DOHH2 (cell line): ENCODE data around the gene GRHL3.

ENCODE experiments used
- H3F3A ChIP-seq: fragments of 200-600 bp; sonication (generic), shearing (Covaris generic); 2 replicates; pipeline ENCODE4 v1.6.0; 2016; ENCODE audit warnings: antibody characterized with exemption, mild to moderate bottlenecking; ENCODE audit not compliant: control insufficient read depth, insufficient read depth
- H3K27ac ChIP-seq: fragments of 200-600 bp; sonication (generic); 2 replicates; pipeline ENCODE4 v1.5.1; 2014; ENCODE audit warnings: low read depth, mild to moderate bottlenecking, low read length, moderate library complexity
- H3K27me3 ChIP-seq: fragments of 200-600 bp; sonication (generic); 2 replicates; pipeline ENCODE4 v1.6.1; 2014; ENCODE audit warnings: mild to moderate bottlenecking, low read length, mixed read lengths; ENCODE audit not compliant: control insufficient read depth
- H3K36me3 ChIP-seq: fragments of 200-600 bp; sonication (generic); 2 replicates; pipeline ENCODE4 v1.6.1; 2014; ENCODE audit warnings: mild to moderate bottlenecking, low read length, moderate library complexity, mixed read lengths; ENCODE audit not compliant: control insufficient read depth
- H3K4me1 ChIP-seq: fragments of 200-600 bp; sonication (generic); 2 replicates; pipeline ENCODE4 v1.6.1; 2014; ENCODE audit warnings: mild to moderate bottlenecking, low read length, mixed read lengths; ENCODE audit not compliant: control insufficient read depth
- H3K4me2 ChIP-seq: fragments of 200-600 bp; sonication (generic); 2 replicates; pipeline ENCODE4 v1.6.0; 2014; ENCODE audit warnings: mild to moderate bottlenecking, low read length, moderate library complexity
- H3K4me3 ChIP-seq: fragments of 200-600 bp; sonication (generic); 2 replicates; pipeline ENCODE4 v1.5.1; 2014; ENCODE audit warnings: mild to moderate bottlenecking, low read length, mixed read lengths
- H3K79me2 ChIP-seq: fragments of 200-600 bp; sonication (generic); 2 replicates; pipeline ENCODE4 v1.6.1; 2014; ENCODE audit warnings: mild to moderate bottlenecking, low read length, mixed read lengths; ENCODE audit not compliant: control insufficient read depth
- H3K9me2 ChIP-seq: fragments of 200-600 bp; sonication (generic); replicated peaks from 2 replicates; pipeline ENCODE4 v1.6.1; 2014; ENCODE audit warnings: mild to moderate bottlenecking, low read length, mixed read lengths; ENCODE audit not compliant: control insufficient read depth
- H3K9me3 ChIP-seq: fragments of 200-600 bp; sonication (generic); 2 replicates; pipeline ENCODE4 v1.6.1; 2014; ENCODE audit warnings: antibody characterized with exemption, low read length, mixed read lengths; ENCODE audit not compliant: control insufficient read depth, insufficient read depth
- H4K20me1 ChIP-seq: fragments of 200-600 bp; sonication (generic); 2 replicates; pipeline ENCODE4 v1.6.0; 2014; ENCODE audit warnings: low read depth, mild to moderate bottlenecking, antibody characterized with exemption, low read length, moderate library complexity; ENCODE audit not compliant: control insufficient read depth, insufficient read depth
- CTCF ChIP-seq: fragments of 200-600 bp; sonication (generic); IDR thresholded peaks from one replicate; pipeline ENCODE4 v1.5.1; 2014; ENCODE audit warnings: antibody characterized with exemption, mild to moderate bottlenecking, low read depth, low read length; ENCODE audit not compliant: poor library complexity, severe bottlenecking
- EZH2phosphoT487 ChIP-seq: fragments of 200-600 bp; sonication (generic); IDR thresholded peaks from 2 replicates; pipeline ENCODE4 v1.6.1; 2017; ENCODE audit warnings: borderline replicate concordance, mild to moderate bottlenecking, antibody characterized with exemption, low read length, moderate library complexity, mixed read lengths

Gene GRHL3

DNA sequence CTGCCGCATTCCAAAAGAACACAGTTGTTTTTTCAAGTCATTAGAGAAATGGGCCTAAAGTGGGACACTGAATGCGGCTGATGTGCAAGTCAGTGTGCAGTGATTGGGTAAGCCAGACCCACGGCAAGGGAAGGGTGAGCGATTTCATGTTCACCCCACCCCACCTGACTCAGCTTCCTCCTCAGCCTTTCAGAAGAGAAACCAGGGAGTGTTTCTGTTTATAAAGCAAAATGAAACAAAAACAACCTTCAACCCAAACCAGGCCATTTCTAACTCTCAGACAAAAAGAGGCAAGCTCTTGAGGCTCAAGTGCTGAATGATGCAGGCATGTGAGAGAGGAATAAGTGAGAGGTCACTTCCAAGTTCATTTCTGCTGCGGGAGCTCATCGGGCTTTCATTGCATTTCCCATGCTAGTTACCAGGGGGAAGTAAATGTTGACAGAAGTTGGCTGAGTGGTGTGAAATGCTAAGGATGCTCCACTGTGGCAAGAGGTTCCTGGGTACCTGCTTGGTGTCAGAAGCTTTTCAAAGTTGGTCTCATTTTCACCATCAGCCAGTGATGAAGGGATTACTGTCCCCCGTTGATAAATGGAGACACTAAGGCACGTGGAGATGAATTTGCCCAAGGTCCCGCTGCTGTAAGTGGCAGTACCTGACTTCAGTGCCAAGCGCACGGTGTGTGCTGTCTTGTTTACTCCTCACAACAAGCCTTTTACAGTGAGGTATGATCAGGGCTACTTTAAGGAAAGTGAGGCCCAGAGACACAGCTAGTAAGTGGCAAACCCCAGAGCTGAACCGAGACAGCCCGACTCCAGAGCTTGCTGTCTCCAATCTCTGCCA lies 65.3 kb downstream of the GRHL3 start:
- H3K27me3 ChIP-seq, result no peaks in the 10 kb centered on the region
- TF ChIP-seq EZH2phosphoT487 (no peak), CTCF (no peak)
- no peaks in the 10 kb centered on the region for H3F3A ChIP-seq
- no peak overlapping the region for H3K4me3 ChIP-seq
- H3K36me3 ChIP-seq, result no peaks in the 10 kb centered on the region; the same call in 1 of the 2 replicates
- no peak overlapping the region for H3K27ac ChIP-seq
- H3K4me1 ChIP-seq, result peaks cover 21% of the 10 kb centered on the region
- H3K9me3 ChIP-seq, result no peaks in the 10 kb centered on the region
- H3K9me2 ChIP-seq, result no peaks in the 10 kb centered on the region
- H3K4me2 ChIP-seq, result no peak overlapping the region
- H4K20me1 ChIP-seq, result no peaks in the 10 kb centered on the region
- H3K79me2 ChIP-seq, result no peaks in the 10 kb centered on the region

DNA sequence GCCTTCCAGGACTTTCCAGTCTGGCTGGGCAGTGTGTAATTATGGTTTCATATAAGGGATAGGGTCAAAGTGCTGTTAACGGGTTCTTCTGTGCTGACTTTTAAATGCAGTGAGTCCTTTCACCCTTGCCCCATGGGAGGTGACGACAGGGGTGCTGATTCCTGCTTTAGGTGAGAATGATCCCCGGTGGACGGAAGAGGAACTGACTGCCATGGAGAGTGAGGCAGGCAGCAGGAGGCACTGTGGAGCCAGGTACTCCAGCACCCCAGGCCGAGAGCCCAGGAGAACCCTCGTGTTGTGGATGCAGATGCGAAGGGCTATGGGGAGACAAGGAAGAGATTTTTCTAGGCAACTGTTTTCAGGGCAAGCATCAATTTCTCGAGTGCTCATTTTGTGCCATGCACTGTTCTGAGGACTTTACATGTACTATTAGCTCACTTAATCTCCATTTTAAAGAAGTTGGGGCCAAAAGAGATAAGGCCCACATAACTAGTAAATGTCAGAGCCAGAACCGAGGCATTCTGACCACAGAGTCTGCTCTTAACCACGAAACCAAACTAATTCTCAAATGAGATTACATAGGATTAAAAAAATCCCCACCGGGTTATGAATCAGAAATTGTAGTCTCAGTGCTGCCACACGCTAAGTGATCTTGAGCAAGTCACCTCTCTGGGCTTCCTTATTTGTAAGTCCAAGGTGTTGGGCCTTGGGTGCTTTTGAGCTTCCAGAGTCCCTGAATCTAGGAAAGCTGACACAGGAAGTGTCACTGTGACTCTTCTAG lies 66.2 kb downstream of the GRHL3 start:
- Histone ChIP-seq H4K20me1 (no peaks in the 10 kb centered on the region), H3K4me1 (peaks cover 21% of the 10 kb centered on the region), H3K9me2 (no peaks in the 10 kb centered on the region), H3K27me3 (no peaks in the 10 kb centered on the region), H3K9me3 (no peaks in the 10 kb centered on the region), H3K4me3 (no peak overlapping the region), H3K36me3 (no peaks in the 10 kb centered on the region; the same call in 1 of the 2 replicates), H3F3A (no peaks in the 10 kb centered on the region), H3K79me2 (no peaks in the 10 kb centered on the region), H3K27ac (no peak overlapping the region), H3K4me2 (peak overlapping the region; percentile 50)
- TF ChIP-seq CTCF (peak; percentile 75), EZH2phosphoT487 (no peak)

DNA sequence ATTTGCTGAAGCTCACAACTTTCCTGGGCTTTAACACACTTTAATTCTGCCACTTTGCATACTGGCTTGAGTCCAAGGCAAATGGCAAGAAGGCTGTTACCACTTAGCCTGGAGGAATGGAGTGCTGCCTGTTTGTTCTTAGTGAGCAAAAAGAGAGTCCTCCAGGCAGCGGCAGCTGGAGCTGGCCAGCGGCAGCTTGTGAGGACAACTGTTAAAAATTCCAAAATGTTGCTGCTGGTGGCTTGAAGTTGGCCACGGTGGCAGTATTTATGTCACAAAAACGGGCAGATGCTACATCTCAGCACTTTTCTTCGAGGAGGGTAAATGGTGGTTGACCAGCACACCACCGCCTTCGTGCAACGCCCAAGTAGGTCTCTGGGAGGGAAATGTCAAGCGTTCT lies 67.1 kb downstream of the GRHL3 start:
- H3K4me2 ChIP-seq, result peak overlapping the region; percentile 50
- no peaks in the 10 kb centered on the region for H3K79me2 ChIP-seq
- H3K9me3 ChIP-seq, result no peaks in the 10 kb centered on the region
- H3K9me2 ChIP-seq, result no peaks in the 10 kb centered on the region
- H4K20me1 ChIP-seq, result no peaks in the 10 kb centered on the region
- H3K27me3 ChIP-seq, result no peaks in the 10 kb centered on the region
- H3F3A ChIP-seq, result 0 out of 2 replicates have a peak, but pooled peaks cover 3% of the 10 kb centered on the region
- H3K4me1 ChIP-seq, result peaks cover 25% of the 10 kb centered on the region
- no peak overlapping the region for H3K27ac ChIP-seq
- no peak for TF ChIP-seq EZH2phosphoT487
- TF ChIP-seq CTCF, result no peak
- H3K4me3 ChIP-seq, result peak overlapping the region; percentile 30
- no peaks in the 10 kb centered on the region; the same call in 1 of the 2 replicates for H3K36me3 ChIP-seq
